H9 (cell line): ENCODE data around the gene LRRC45. TPM values are rescaled to one million over a fixed set of nuclear protein-coding genes. Genes with fewer than 3 reads are reported as not detected.

Source experiments
- DNase-seq: peaks from one replicate; pipeline ENCODE4 v3.0.0-alpha.2; 2017
- H2AFZ ChIP-seq: one replicate; pipeline ENCODE4 v1.6.1; 2013; ENCODE audit warnings: mild to moderate bottlenecking, low read length, control low read depth, moderate library complexity
- H2AK5ac ChIP-seq: 2 replicates; pipeline ENCODE4 v1.6.1; 2013; ENCODE audit warnings: low read length, control low read depth, mixed read lengths; ENCODE audit not compliant: insufficient read length
- H2BK120ac ChIP-seq: one replicate; pipeline ENCODE4 v1.6.1; 2013; ENCODE audit warnings: low read depth, mild to moderate bottlenecking, low read length, control low read depth, inconsistent platforms; ENCODE audit not compliant: poor library complexity, severe bottlenecking
- H2BK12ac ChIP-seq: 2 replicates; pipeline ENCODE4 v1.6.1; 2013; ENCODE audit warnings: low read length, control low read depth, mixed read lengths, low read depth; ENCODE audit not compliant: insufficient read length
- H2BK15ac ChIP-seq: 2 replicates; pipeline ENCODE4 v1.6.1; 2013; ENCODE audit warnings: low read depth, low read length, control low read depth
- H2BK20ac ChIP-seq: one replicate; pipeline ENCODE4 v1.6.1; 2013; ENCODE audit warnings: low read depth, mild to moderate bottlenecking, low read length, control low read depth, inconsistent platforms; ENCODE audit not compliant: poor library complexity, severe bottlenecking
- H2BK5ac ChIP-seq: 2 replicates; pipeline ENCODE4 v1.6.1; 2013; ENCODE audit warnings: low read length, control low read depth, mixed read lengths; ENCODE audit not compliant: insufficient read length
- H3K14ac ChIP-seq: 2 replicates; pipeline ENCODE4 v1.6.1; 2013; ENCODE audit warnings: low read length, control low read depth; ENCODE audit not compliant: insufficient read depth
- H3K18ac ChIP-seq: 2 replicates; pipeline ENCODE4 v1.6.1; 2013; ENCODE audit warnings: low read depth, mild to moderate bottlenecking, mixed read lengths, low read length, control low read depth; ENCODE audit not compliant: insufficient read length
- H3K23ac ChIP-seq: 2 replicates; pipeline ENCODE4 v1.6.1; 2013; ENCODE audit warnings: low read length, control low read depth, mixed read lengths, low read depth; ENCODE audit not compliant: insufficient read length
- H3K23me2 ChIP-seq: 2 replicates; pipeline ENCODE4 v1.6.1; 2013; ENCODE audit warnings: low read depth, mild to moderate bottlenecking, mixed read lengths, low read length, control low read depth; ENCODE audit not compliant: insufficient read length, poor library complexity, severe bottlenecking
- H3K27ac ChIP-seq: 2 replicates; pipeline ENCODE4 v1.5.1; 2013; ENCODE audit warnings: low read length, control low read depth, mixed read lengths, low read depth; ENCODE audit not compliant: insufficient read length
- H3K27me3 ChIP-seq: 2 replicates; pipeline ENCODE4 v1.6.1; 2013; ENCODE audit warnings: low read length, control low read depth, inconsistent platforms; ENCODE audit not compliant: insufficient read depth
- H3K4ac ChIP-seq: 2 replicates; pipeline ENCODE4 v1.6.1; 2013; ENCODE audit warnings: low read depth, mild to moderate bottlenecking, control low read depth, inconsistent platforms, low read length, moderate library complexity
- H3K4me1 ChIP-seq: 2 replicates; pipeline ENCODE4 v1.6.1; 2013; ENCODE audit warnings: low read length, control low read depth, inconsistent platforms; ENCODE audit not compliant: insufficient read depth
- H3K4me2 ChIP-seq: 2 replicates; pipeline ENCODE4 v1.6.1; 2013; ENCODE audit warnings: low read length, control low read depth, mixed read lengths; ENCODE audit not compliant: insufficient read length, insufficient read depth
- H3K56ac ChIP-seq: 2 replicates; pipeline ENCODE4 v1.6.1; 2013; ENCODE audit warnings: low read depth, mild to moderate bottlenecking, mixed read lengths, low read length, control low read depth; ENCODE audit not compliant: insufficient read length
- H3K79me1 ChIP-seq: 2 replicates; pipeline ENCODE4 v1.6.1; 2013; ENCODE audit warnings: low read depth, mild to moderate bottlenecking, moderate library complexity, low read length, control low read depth, inconsistent platforms; ENCODE audit not compliant: insufficient read depth, poor library complexity, severe bottlenecking
- H3K79me2 ChIP-seq: 2 replicates; pipeline ENCODE4 v1.6.1; 2013; ENCODE audit warnings: low read length, control low read depth, inconsistent platforms; ENCODE audit not compliant: insufficient read depth
- H3K9ac ChIP-seq: 2 replicates; pipeline ENCODE4 v1.6.1; 2013; ENCODE audit warnings: low read length, control low read depth, mixed read lengths; ENCODE audit not compliant: insufficient read length; ENCODE audit errors: extremely low read depth
- H3K9me3 ChIP-seq: one replicate; pipeline ENCODE4 v1.6.1; 2013; ENCODE audit warnings: low read depth, low read length, inconsistent platforms; ENCODE audit not compliant: control insufficient read depth
- H3T11ph ChIP-seq: one replicate; pipeline ENCODE4 v1.6.1; 2013; ENCODE audit warnings: mild to moderate bottlenecking, low read length, control low read depth, inconsistent platforms
- H4K20me1 ChIP-seq: one replicate; pipeline ENCODE4 v1.6.1; 2013; ENCODE audit not compliant: control insufficient read depth, insufficient read length, insufficient read depth
- H4K5ac ChIP-seq: 2 replicates; pipeline ENCODE4 v1.6.1; 2013; ENCODE audit warnings: low read depth, mild to moderate bottlenecking, mixed read lengths, low read length, control low read depth; ENCODE audit not compliant: insufficient read length
- H4K8ac ChIP-seq: replicated peaks from 2 replicates; pipeline ENCODE4 v1.6.1; 2013; ENCODE audit warnings: low read length, control low read depth, mixed read lengths, low read depth; ENCODE audit not compliant: insufficient read length
- H4K91ac ChIP-seq: 2 replicates; pipeline ENCODE4 v1.6.1; 2013; ENCODE audit warnings: low read depth, mild to moderate bottlenecking, moderate library complexity, mixed read lengths, low read length, control low read depth; ENCODE audit not compliant: insufficient read length
- H3K27ac Mint-ChIP-seq, 3 experiments: 2 replicates in 2 of 3; 3 replicates in 1 of 3; pipeline ENCODE4 v1.8.0; 2020 to 2021; ENCODE audit warnings: mixed read lengths in 3 of 3, mild to moderate bottlenecking in 1 of 3, moderate library complexity in 1 of 3
- H3K27me3 Mint-ChIP-seq: 2 replicates; pipeline ENCODE4 v1.8.0; 2021; ENCODE audit warnings: low read depth, mild to moderate bottlenecking, moderate library complexity, mixed read lengths
- H3K36me3 Mint-ChIP-seq, 3 experiments: 2 replicates in 2 of 3; 3 replicates in 1 of 3; pipeline ENCODE4 v1.8.0; 2020 to 2021; ENCODE audit warnings: low read depth in 3 of 3, mixed read lengths in 3 of 3; ENCODE audit not compliant: insufficient read depth in 1 of 3
- H3K4me1 Mint-ChIP-seq, 2 experiments: 2 replicates each; pipeline ENCODE4 v1.8.0; 2020; ENCODE audit warnings: mixed read lengths in 2 of 2
- H3K4me3 Mint-ChIP-seq, 2 experiments: 2 replicates in 1 of 2; 3 replicates in 1 of 2; pipeline ENCODE4 v1.8.0; 2020 to 2021; ENCODE audit warnings: mild to moderate bottlenecking in 2 of 2, mixed read lengths in 2 of 2, moderate library complexity in 1 of 2
- H3K9me3 Mint-ChIP-seq, 2 experiments: 2 replicates in 1 of 2; 3 replicates in 1 of 2; pipeline ENCODE4 v1.8.0; 2020; ENCODE audit warnings: mild to moderate bottlenecking in 2 of 2, mixed read lengths in 2 of 2, moderate library complexity in 1 of 2
- CTCF ChIP-seq: fragments of 200-600 bp; sonication (generic); conservative IDR thresholded peaks from 3 replicates; pipeline ENCODE4 v1.8.0; 2021; ENCODE audit warnings: antibody characterized with exemption, mild to moderate bottlenecking
- WGBS: extraction: QIAGEN DNeasy Blood & Tissue Kit; methylation state at CpG from one replicate; pipeline ENCODE4 v1.1.7; 2013; ENCODE audit warnings: missing lambda C conversion rate, low lambda C conversion rate, mixed read lengths; ENCODE audit not compliant: insufficient read length; ENCODE audit errors: extremely low coverage; 5-methylcytosine and 5-hydroxymethylcytosine counted together
- total RNA-seq: library from RNA; stranded (reverse); gene quantifications from 2 replicates; pipeline ENCODE4 v1.2.1, GENCODE V29; 2021

LRRC45 gene
- total RNA-seq, 1 experiment from 2014 or later = 28.7 TPM

GRCh38 chr17:82072827-82073226, 49.7 kb downstream of the LRRC45 start:
- Histone ChIP-seq H3K4me2 (no peak overlapping the region), H2BK120ac (no peak overlapping the region), H3K79me2 (no peaks in the 10 kb centered on the region), H3K4ac (no peak overlapping the region), H3K14ac (no peak overlapping the region), H3K79me1 (no peaks in the 10 kb centered on the region), H2BK5ac (no peak overlapping the region), H2AFZ (no peak overlapping the region), H3T11ph (no peak overlapping the region), H4K20me1 (no peaks in the 10 kb centered on the region), H4K8ac (no peak overlapping the region), H3K27ac (no peak overlapping the region), H4K5ac (no peak overlapping the region), H3K56ac (no peak overlapping the region), H2BK20ac (no peak overlapping the region), H4K91ac (no peak overlapping the region), H2BK12ac (no peak overlapping the region), H3K9ac (no peak overlapping the region), H3K23ac (no peak overlapping the region), H3K18ac (no peak overlapping the region), H3K9me3 (no peaks in the 10 kb centered on the region), H3K27me3 (no peaks in the 10 kb centered on the region), H2BK15ac (no peak overlapping the region), H2AK5ac (no peak overlapping the region), H3K23me2 (no peaks in the 10 kb centered on the region), H3K4me1 (no peaks in the 10 kb centered on the region)
- H3K27me3 Mint-ChIP-seq = peaks cover 40% of the 10 kb centered on the region
- no peaks in the 10 kb centered on the region for H3K9me3 Mint-ChIP-seq
- H3K27ac Mint-ChIP-seq = no peak overlapping the region
- no CpG with 5 or more reads among the region's 6 CpGs for WGBS
- no peaks in the 10 kb centered on the region; a peak in 1 of 4 replicates for H3K4me1 Mint-ChIP-seq
- no peak for DNase-seq
- no peak overlapping the region; a peak in 1 of 5 replicates for H3K4me3 Mint-ChIP-seq
- TF ChIP-seq CTCF = no peak
- H3K36me3 Mint-ChIP-seq = no peaks in the 10 kb centered on the region; a peak in 1 of 7 replicates
